Left ventricle myocardium inferior (tissue), 1 donor: ENCODE results near the gene PPM1L. TPM values are rescaled to one million over a fixed set of nuclear protein-coding genes. Genes with fewer than 3 reads are reported as not detected.

ENCODE experiments used
- DNase-seq: peaks from one replicate; pipeline ENCODE4 v3.0.0-alpha.2; 2020
- H3K27ac ChIP-seq: fragments of 200-600 bp; replicated peaks from 2 replicates; pipeline ENCODE4 v1.8.0; 2021
- H3K27me3 ChIP-seq: fragments of 200-600 bp; 2 replicates; pipeline ENCODE4 v1.8.0; 2021; ENCODE audit warnings: low read depth
- H3K36me3 ChIP-seq: fragments of 200-600 bp; 2 replicates; pipeline ENCODE4 v1.8.0; 2021
- H3K4me1 ChIP-seq: fragments of 200-600 bp; 2 replicates; pipeline ENCODE4 v1.8.0; 2021
- H3K4me3 ChIP-seq: fragments of 200-600 bp; 2 replicates; pipeline ENCODE4 v1.8.0; 2021; ENCODE audit warnings: mild to moderate bottlenecking, moderate library complexity
- H3K9me3 ChIP-seq: fragments of 200-600 bp; replicated peaks from 2 replicates; pipeline ENCODE4 v1.8.0; 2021
- intact Hi-C: fragments of 100-400 bp; cut with micrococcal nuclease; formaldehyde crosslinking; loops from one replicate; pipeline ENCODE4 v1.11.0; 2022
- total RNA-seq: library from RNA; stranded (reverse); fragmentation: NEBNext Ultra II Directional; extraction: Animal tissue kit (Norgen Biotek cat#: 25700); gene quantifications from one replicate; pipeline ENCODE4 v1.2.1, GENCODE V29; 2021
- TF ChIP-seq, protein P1 (sequence below): fragments of 200-600 bp; IDR thresholded peaks from 2 replicates; pipeline ENCODE4 v1.8.0; 2021; ENCODE audit warnings: antibody characterized with exemption, mild to moderate bottlenecking, borderline replicate concordance
- donor health status: DM: no; HTN: yes; CAD: no; lungs with severe emphysema.

PPM1L gene
- total RNA-seq, 1 donor from 2014 or later, result 51.1 TPM

- H3K27me3 ChIP-seq, result no peaks in the 10 kb centered on the region
- H3K9me3 ChIP-seq, result no peaks in the 10 kb centered on the region
- TF ChIP-seq, protein P1, sequence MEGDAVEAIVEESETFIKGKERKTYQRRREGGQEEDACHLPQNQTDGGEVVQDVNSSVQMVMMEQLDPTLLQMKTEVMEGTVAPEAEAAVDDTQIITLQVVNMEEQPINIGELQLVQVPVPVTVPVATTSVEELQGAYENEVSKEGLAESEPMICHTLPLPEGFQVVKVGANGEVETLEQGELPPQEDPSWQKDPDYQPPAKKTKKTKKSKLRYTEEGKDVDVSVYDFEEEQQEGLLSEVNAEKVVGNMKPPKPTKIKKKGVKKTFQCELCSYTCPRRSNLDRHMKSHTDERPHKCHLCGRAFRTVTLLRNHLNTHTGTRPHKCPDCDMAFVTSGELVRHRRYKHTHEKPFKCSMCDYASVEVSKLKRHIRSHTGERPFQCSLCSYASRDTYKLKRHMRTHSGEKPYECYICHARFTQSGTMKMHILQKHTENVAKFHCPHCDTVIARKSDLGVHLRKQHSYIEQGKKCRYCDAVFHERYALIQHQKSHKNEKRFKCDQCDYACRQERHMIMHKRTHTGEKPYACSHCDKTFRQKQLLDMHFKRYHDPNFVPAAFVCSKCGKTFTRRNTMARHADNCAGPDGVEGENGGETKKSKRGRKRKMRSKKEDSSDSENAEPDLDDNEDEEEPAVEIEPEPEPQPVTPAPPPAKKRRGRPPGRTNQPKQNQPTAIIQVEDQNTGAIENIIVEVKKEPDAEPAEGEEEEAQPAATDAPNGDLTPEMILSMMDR, result peak; percentile 91
- H3K4me3 ChIP-seq, result no peak overlapping the region
- DNase-seq, result no peak
- H3K27ac ChIP-seq, result no peak overlapping the region
- intact Hi-C loops, result no loop called here
- no peaks in the 10 kb centered on the region for H3K36me3 ChIP-seq
- H3K4me1 ChIP-seq, result peaks cover 46% of the 10 kb centered on the region
Observed at GRCh38 chr3:160921020-160921635, 165.1 kb downstream of the PPM1L start.

DNA sequence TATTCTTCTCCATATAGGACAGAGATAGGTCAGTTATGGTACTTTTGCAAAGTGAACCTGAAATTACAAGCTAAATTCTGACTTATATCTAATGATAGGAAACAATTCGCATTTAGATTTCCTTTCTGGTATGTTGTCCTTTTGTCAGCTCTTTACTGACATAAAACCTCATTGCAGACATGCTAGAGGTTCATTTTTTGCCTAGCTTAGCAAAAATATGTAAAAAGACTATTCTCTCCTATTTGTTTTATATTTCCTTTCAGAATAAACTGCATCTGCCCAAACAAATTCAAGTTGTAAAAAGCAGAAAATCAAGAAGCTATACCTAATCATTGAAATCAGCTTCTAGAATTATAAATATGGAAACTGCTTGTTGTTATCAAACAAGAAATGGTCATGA is 168.7 kb downstream of the PPM1L start:
- Histone ChIP-seq H3K27ac (no peak overlapping the region), H3K4me1 (peaks cover 56% of the 10 kb centered on the region), H3K36me3 (no peaks in the 10 kb centered on the region), H3K9me3 (no peaks in the 10 kb centered on the region), H3K4me3 (no peak overlapping the region), H3K27me3 (no peaks in the 10 kb centered on the region)
- DNase-seq, result no peak
- TF ChIP-seq, protein P1, result no peak
- intact Hi-C loops, result no loop called here

- Histone ChIP-seq H3K27me3 (no peaks in the 10 kb centered on the region), H3K4me1 (peaks cover 50% of the 10 kb centered on the region), H3K36me3 (no peaks in the 10 kb centered on the region), H3K27ac (no peak overlapping the region), H3K9me3 (no peaks in the 10 kb centered on the region), H3K4me3 (no peak overlapping the region)
- intact Hi-C loops, result no loop called here
- no peak for DNase-seq
- TF ChIP-seq, protein P1, result no peak
Observed at GRCh38 chr3:160927620-160928019, 171.6 kb downstream of the PPM1L start.

DNA sequence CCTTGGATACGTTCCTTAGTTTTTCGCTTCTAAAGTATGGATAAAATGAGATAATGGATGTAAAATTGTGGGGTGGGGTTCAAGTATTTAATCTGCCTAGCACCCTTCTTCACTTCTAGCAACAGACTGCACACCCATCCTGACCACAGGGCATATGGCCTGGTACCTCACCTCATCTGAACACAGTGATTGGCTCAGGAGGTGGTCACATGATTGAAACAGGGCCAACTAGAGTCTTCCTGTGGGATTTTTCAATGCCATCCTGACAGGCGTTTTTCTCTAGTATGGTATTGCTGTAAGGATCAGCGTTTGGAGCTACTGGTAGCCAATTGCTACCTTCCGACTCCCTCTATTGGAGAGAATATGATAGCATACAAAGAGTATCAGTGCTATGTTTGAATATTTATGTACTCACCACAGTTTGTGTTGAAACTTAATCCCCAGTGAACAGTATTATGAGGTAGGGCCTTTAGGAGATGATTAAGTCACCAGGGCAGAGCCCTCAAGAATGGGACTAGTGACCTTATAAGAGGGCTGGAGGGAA is 172.2 kb downstream of the PPM1L start:
- intact Hi-C loops, result no loop called here
- H3K9me3 ChIP-seq, result no peaks in the 10 kb centered on the region
- no peaks in the 10 kb centered on the region for H3K36me3 ChIP-seq
- DNase-seq, result no peak
- peaks cover 50% of the 10 kb centered on the region for H3K4me1 ChIP-seq
- TF ChIP-seq, protein P1, result no peak
- no peak overlapping the region for H3K27ac ChIP-seq
- no peaks in the 10 kb centered on the region for H3K27me3 ChIP-seq
- H3K4me3 ChIP-seq, result no peak overlapping the region

GRCh38 chr3:160929595-160929994 is 173.6 kb downstream of the PPM1L start:
- Histone ChIP-seq H3K27ac (no peak overlapping the region), H3K36me3 (no peaks in the 10 kb centered on the region), H3K27me3 (no peaks in the 10 kb centered on the region), H3K4me1 (peaks cover 42% of the 10 kb centered on the region), H3K9me3 (no peaks in the 10 kb centered on the region), H3K4me3 (no peak overlapping the region)
- peak; percentile 66 for DNase-seq
- TF ChIP-seq, protein P1, result peak; percentile 64
- intact Hi-C loops, result no loop called here
